Hematopoietic multipotent progenitor cell (in vitro differentiated cells): ENCODE results near the gene INSRR. TPM values are rescaled to one million over a fixed set of nuclear protein-coding genes. Genes with fewer than 3 reads are reported as not detected.

Experiments
- DNase-seq, 3 donors: peaks; one replicate each; pipeline ENCODE4 v3.0.0-alpha.2; 2011 to 2015; ENCODE audit warnings: low read depth in 2 of 3, low spot score in 2 of 3
- total RNA-seq: library from RNA; depleted of rRNA; stranded (reverse); fragments of >200 nt; gene quantifications from one replicate; pipeline ENCODE4 v1.2.3, GENCODE V29; 2012

INSRR gene
- total RNA-seq, 1 donor, result under 0.01 TPM

DNA sequence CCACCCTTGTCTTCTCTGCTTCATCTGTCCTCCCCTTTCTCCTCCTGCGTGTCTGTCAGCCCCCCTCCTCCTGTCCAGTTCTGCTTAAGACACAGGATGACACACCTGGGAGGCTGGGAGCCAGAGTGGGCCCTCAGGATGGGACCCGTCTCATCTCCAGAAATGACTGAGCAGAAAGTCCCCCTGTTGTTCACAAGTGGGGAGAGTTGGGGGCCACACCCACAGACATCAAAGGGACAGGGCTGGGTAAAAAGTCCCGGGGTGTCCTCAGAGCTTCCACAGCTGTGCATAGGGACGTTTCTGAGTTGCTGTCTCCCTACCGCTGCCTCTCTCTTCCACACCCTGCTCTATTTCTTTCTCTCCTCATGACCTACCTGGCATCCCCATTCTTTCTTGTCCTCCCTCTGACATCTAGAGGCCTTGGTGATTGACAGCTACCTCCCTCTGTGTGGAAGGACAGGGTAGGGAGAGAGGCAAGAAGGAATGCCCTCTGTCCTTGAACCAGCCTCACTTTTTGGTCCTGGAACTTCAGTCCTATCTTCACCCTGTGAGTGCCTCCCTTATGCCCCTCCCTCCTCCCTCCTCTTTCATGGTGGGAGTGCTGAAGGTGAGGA lies 22.8 kb downstream of the INSRR start:
- DNase-seq, result no peak

DNA sequence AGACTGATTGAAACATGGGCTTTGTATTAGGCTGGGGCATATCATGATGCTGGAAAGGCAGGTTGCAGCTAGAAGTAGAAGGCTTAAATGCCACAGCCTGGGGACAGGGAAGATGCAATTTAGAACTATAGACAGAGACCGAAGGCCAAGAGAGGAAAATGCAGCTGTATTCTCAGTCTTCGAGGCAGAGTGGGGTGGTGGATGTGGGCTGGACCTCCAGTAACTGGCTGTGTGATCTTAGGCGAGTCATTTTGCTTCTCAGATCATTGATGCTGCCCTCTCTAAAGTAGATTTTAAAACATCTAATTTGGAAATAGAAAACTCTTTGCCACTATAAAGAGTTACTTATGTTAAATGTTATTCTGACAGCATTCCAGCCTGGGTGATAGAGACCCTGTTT lies 24.6 kb downstream of the INSRR start:
- no peak for DNase-seq

DNA sequence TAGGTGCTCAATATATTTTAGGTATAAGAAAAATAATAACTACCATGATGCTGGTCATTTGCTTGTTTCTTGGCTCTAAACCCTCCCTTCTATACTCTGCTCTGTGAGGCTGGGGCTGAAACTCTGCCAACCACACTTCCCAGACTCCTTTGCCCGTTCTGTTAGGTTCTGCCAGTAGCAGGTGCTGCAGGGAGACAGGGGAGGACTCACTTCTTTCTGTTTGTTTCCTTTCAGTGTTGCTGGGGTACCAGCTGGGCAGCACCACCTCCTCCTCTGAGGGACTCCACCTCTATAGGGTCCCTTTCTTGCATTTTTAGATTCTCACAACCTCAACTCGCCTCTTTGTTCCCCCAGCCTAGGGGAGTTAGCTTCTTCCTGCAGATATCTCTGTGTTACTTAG lies 25.3 kb downstream of the INSRR start:
- peak in 2 of 3 donors; percentile 37 to 62 for DNase-seq

DNA sequence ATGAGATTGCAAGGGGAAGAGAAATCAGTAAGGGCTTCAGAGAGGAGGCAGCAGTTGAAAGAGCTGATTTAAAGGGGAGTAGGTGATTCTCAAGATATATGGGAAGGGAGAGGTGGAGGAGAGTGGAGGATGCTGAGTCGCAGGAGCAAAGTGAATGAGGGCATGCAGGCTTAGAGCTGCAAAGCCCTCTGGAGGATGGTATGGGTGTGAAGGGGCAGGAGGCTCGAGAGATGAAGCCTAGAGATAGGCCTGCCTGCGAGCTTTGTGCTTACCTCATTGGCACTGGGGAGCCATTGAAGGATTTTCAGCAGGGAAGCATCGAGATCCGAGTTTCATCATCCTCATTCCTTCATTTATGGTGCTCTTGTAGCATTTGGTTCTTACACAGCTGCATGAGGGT lies 26.5 kb downstream of the INSRR start:
- no peak for DNase-seq

DNA sequence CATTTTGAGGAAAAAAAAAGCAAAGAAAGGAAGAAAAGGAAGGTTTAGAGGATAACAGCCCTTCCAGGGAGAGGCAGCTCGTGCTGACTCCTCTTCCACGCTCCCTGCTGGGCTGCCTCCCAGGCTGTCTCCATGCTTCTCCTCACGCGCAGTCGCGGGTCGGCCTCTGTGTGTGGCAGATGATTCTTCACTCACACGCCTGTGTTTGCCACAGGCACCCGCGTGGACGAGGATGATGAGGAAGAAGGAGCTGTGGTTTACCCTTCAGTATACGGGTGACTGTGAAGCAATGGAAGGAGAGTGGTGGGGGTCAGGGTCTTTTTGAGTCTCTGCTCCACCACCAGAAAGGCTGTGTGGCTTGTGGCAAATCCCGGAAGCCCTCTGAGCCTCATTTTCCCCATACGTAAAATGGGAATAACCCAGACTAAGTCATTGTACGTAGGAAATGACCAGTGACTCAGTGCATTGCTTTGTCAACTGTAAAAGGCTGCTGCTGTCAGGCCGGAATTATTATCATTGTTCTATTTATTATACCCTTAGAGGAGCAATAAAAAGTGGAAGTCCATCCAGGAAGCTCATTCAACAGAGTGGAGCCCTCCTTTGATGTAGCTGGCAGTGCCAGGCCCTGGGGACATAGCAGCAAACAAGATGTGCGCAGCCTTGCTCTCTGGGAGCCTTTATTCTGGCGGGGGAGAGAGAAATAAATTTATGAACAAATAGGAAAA lies 30.4 kb downstream of the INSRR start:
- no peak for DNase-seq

DNA sequence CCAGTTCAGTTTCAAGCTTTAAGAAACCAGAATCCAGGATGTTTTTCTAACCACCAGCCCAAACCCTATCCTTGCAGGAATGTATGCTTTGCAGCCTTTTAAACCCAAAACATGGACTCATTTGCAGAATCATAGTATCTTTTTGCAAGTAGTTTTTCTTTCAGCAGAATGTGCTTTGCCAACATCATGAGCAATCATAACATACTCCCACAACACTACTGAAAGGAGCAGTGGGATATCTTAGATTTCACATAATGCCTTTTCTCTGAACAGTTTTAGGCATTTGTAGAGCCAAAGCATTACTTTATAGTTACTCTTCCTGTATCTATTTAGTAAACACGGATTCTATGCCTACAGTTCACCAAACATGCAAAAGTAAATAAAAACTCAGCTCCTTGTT lies 32.3 kb downstream of the INSRR start:
- no peak for DNase-seq

- no peak for DNase-seq
These were observed 35.6 kb downstream of the INSRR start for GRCh38 chr1:156823210-156823790.

- DNase-seq, result no peak
These were observed 36.2 kb downstream of the INSRR start for GRCh38 chr1:156822680-156823079.

DNA sequence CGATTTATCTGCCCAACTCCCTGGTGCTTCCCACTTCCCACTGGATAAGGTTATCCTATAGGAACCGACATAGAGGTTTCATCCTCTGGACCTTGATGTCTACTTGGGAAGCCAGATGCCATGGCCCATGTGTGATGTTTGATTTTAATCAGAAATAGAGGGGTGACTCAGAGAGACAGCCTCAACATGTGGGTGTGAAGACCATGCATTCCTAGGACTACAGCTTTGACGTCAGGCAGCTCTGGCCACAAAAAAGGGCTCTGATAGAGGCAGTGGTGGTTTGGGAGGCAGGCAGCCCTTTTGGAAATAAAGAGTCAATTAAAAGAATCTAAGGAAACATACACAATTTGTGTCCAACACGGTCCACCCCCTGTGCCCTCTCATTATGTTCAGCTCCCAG lies 37.1 kb downstream of the INSRR start:
- DNase-seq, result no peak

GRCh38 chr1:156816561-156817328 lies 42.2 kb downstream of the INSRR start, which contains the start of gene SH2D2A:
Gene SH2D2A (minus strand): TSS chr1:156816848. CDS start chr1:156816708, 140 bp downstream.
- peak; percentile 91 to 98 (median 96) for DNase-seq

- DNase-seq, result no peak
These were observed 42.9 kb downstream of the INSRR start for GRCh38 chr1:156815961-156816422.

- DNase-seq, result no peak
These were observed 43.5 kb downstream of the INSRR start for GRCh38 chr1:156815307-156815826.

- no peak for DNase-seq
These were observed 44.2 kb downstream of the INSRR start for GRCh38 chr1:156814571-156815260.

DNA sequence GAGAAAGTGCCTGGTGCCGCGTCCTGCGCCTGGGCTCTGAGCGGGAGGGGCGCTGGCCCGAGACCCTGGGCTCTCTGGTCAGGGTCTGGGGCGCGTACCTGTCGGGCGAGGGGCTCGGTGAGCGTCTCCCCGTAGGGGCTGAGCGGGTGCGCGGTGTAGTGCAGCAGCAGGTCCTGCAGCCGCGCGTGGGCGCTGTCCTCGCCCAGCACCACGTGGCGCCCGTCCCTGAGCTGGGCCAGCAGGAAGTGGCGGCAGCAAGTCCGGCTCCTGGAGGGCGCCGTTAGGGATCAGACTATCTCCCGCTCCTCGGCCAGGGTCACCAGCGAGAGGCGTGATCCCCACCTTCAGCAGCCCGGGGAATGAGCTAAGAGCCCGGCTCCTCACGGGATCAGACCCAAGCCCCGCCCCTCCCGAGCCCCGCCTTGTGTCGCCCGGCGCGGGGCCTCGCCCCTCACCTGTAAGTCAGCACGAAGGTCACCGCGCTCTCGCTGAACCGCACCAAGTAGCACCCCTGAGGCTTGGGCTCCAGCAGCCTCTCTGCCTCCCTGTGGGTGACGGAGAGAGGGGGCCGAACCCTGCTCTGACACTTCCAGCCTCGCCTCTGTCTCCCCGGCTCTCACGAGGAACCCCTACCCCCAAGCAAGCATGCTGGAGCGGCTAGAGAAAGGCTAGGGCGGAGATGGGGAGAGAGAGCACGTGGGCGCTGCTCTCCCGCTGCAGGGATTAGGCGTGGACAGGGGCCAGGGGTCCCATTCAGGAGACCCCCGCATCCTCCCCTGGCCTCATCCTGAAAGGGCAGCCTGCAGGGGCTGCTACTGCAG lies 45.0 kb downstream of the INSRR start:
- DNase-seq, result peak in 2 of 3 donors; percentile 47 to 50

- DNase-seq, result no peak
These were observed 45.6 kb downstream of the INSRR start for GRCh38 chr1:156813298-156813697.

GRCh38 chr1:156812293-156812990 lies 46.5 kb downstream of the INSRR start:
- DNase-seq, result no peak

DNA sequence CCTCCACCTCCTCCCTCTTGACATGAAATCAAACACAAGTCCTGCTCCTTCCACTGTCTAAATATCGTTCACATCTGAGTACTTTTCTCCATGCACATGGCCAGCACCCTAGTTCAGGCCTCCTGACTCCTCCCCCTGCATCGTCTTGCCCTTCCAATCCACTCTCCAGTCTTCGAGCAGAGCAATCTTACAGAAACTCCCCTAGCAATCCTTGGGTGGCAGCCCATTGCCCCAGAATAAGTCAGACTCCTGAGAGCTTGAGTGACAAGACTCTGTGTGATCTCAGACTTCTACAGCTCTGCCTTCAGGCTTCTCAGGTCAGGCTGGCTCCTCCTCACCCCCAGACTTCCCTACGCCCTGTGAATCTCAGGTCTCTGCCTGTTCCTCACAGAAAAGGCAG lies 47.7 kb downstream of the INSRR start:
- no peak for DNase-seq

- no peak for DNase-seq
These were observed 49.1 kb downstream of the INSRR start for GRCh38 chr1:156809711-156810366.
